SK-N-MC (cell line): ENCODE measurements around the gene SMAP1.

Source experiments
- DNase-seq: peaks from one replicate; pipeline ENCODE4 v3.0.0-alpha.2; 2011; ENCODE audit warnings: low read depth, low spot score
- H3K27ac ChIP-seq: fragments of 200-600 bp; sonication (generic); 2 replicates; pipeline ENCODE4 v1.5.1; 2016; ENCODE audit warnings: mixed run types
- H3K36me3 ChIP-seq: fragments of 200-600 bp; sonication (generic); 2 replicates; pipeline ENCODE4 v1.6.1; 2017; ENCODE audit warnings: antibody characterized with exemption, low read length, mixed read lengths; ENCODE audit not compliant: insufficient read depth
- H3K4me3 ChIP-seq: fragments of 200-600 bp; sonication (generic); 2 replicates; pipeline ENCODE4 v1.5.1; 2016
- H3K9ac ChIP-seq: fragments of 200-600 bp; sonication (generic); 2 replicates; pipeline ENCODE4 v1.8.0; 2017; ENCODE audit warnings: mixed run types, mixed read lengths; ENCODE audit not compliant: insufficient read length
- H3K9me3 ChIP-seq: fragments of 200-600 bp; sonication (generic); 2 replicates; pipeline ENCODE4 v1.6.1; 2017; ENCODE audit warnings: low read depth, mild to moderate bottlenecking, antibody characterized with exemption, low read length, moderate library complexity, mixed read lengths
- EZH2 ChIP-seq: fragments of 200-600 bp; sonication (generic); IDR thresholded peaks from one replicate; pipeline ENCODE4 v1.6.1; 2017; ENCODE audit warnings: antibody characterized with exemption
- FOXP2 ChIP-seq: optimal IDR thresholded peaks from 2 replicates; pipeline ENCODE3; 2011; ENCODE audit warnings: mild to moderate bottlenecking, moderate library complexity; ENCODE audit not compliant: insufficient read depth; ENCODE audit errors: extremely low read length, control extremely low read depth
- POLR2AphosphoS5 ChIP-seq: IDR thresholded peaks from 2 replicates; pipeline ENCODE4 v1.6.1; 2012; ENCODE audit warnings: mild to moderate bottlenecking, low read depth, low read length, borderline replicate concordance

The SMAP1 gene

DNA sequence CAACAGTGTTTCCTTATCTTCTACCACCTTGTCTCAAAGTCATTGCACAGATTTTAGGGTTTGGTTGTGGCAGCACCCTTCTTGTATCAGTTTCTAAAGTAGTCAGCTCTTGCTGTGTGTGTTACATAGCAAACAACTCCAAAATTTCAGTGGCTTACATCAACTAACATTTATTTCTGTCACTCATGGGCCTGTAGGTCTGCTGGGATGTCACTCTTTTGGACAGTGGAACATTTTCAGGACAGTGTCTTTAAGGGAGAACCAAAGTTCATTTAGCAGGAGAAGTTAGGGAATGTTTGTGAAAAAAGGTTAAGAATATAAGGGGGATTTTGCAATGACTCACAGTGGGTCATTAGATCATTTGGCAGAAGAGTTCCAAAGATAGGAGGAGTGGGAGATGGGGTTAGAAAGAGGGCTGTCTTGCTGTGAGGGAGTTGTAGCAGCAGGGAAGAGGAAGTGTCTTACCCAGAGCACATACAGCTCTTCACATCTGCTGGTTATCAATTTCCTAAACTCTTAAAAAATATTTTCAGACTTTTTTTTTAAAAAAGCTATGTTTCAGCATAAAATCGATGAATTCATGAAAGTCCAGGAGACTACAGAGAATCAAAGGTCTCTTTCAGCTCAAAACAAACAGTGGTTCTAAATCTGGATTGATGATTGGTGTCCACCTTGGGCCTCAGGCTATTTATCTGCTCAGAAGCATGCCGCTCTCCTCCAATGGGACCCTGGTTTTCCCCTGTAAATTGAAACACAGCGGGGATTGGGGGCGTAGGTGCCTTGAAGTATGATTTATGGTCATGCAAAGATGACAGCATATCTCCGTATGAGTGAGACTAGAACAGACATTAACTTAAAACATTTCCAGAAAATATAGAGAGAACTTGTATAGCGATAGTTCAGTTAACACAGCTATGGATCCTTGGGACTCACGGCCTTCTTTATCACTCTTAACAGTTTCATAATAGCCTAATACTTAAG, 171.9 kb downstream of the SMAP1 start:
- DNase-seq, result no peak
- H3K9ac ChIP-seq, result no peak overlapping the region
- H3K9me3 ChIP-seq, result no peaks in the 10 kb centered on the region
- H3K4me3 ChIP-seq, result no peak overlapping the region
- H3K36me3 ChIP-seq, result no peaks in the 10 kb centered on the region
- TF ChIP-seq EZH2 (no peak), FOXP2 (no peak), POLR2AphosphoS5 (no peak)
- peak overlapping the region; percentile 14; the same call in 1 of the 2 replicates for H3K27ac ChIP-seq

GRCh38 chr6:70841112-70841511, 173.4 kb downstream of the SMAP1 start:
- Histone ChIP-seq H3K4me3 (no peak overlapping the region), H3K9me3 (no peaks in the 10 kb centered on the region), H3K36me3 (no peaks in the 10 kb centered on the region), H3K9ac (no peak overlapping the region), H3K27ac (no peak overlapping the region)
- TF ChIP-seq EZH2 (no peak), FOXP2 (no peak), POLR2AphosphoS5 (no peak)
- no peak for DNase-seq

GRCh38 chr6:70842541-70842940, 174.9 kb downstream of the SMAP1 start:
- H3K9me3 ChIP-seq, result no peaks in the 10 kb centered on the region
- no peak overlapping the region for H3K9ac ChIP-seq
- H3K36me3 ChIP-seq, result no peaks in the 10 kb centered on the region
- TF ChIP-seq EZH2 (no peak), FOXP2 (no peak), POLR2AphosphoS5 (no peak)
- no peak for DNase-seq
- no peak overlapping the region for H3K27ac ChIP-seq
- H3K4me3 ChIP-seq, result no peak overlapping the region

DNA sequence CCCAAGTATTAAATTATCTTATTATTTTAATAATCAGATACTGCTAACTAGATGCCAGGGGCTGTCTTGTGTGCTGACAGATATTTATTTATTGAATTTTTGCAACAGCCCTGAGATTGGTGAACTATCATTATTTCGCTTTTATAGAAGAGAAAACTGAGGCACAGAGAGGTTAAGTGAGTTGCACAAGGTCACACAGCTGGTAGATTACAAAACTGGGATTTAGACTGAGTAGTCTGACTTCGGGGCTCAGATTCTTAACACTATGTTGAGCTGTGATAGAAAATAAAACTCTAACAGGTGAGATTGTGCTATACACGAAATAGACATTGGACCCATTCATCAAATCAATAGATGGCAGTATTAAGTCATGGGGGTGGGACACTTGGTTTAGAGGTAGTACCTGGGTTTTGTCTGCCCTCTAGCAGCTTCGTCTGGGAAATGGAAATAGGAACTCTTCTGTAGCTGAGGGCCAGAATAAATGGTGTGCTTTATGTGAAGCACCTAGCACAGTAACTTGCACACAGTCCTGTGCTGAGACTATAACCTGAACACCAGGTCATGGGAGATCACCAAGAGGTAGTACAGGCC, 175.7 kb downstream of the SMAP1 start:
- DNase-seq, result no peak
- no peak for TF ChIP-seq EZH2
- no peak for TF ChIP-seq POLR2AphosphoS5
- no peak for TF ChIP-seq FOXP2
- no peak overlapping the region for H3K4me3 ChIP-seq

GRCh38 chr6:70844301-70844700, 176.6 kb downstream of the SMAP1 start:
- Histone ChIP-seq H3K27ac (no peak overlapping the region), H3K9ac (no peak overlapping the region), H3K36me3 (no peaks in the 10 kb centered on the region), H3K4me3 (no peak overlapping the region), H3K9me3 (no peaks in the 10 kb centered on the region)
- DNase-seq, result no peak
- no peak for TF ChIP-seq POLR2AphosphoS5
- no peak for TF ChIP-seq EZH2
- no peak for TF ChIP-seq FOXP2

More for the DNA sequence above, 175.7 kb downstream of the SMAP1 start:
- H3K9me3 ChIP-seq, result no peaks in the 10 kb centered on the region
- no peaks in the 10 kb centered on the region for H3K36me3 ChIP-seq
- no peak overlapping the region for H3K27ac ChIP-seq
- no peak overlapping the region for H3K9ac ChIP-seq

- Histone ChIP-seq H3K4me3 (no peak overlapping the region), H3K36me3 (no peaks in the 10 kb centered on the region), H3K27ac (no peak overlapping the region), H3K9me3 (no peaks in the 10 kb centered on the region), H3K9ac (no peak overlapping the region)
- no peak for TF ChIP-seq EZH2
- TF ChIP-seq POLR2AphosphoS5, result no peak
- TF ChIP-seq FOXP2, result no peak
- no peak for DNase-seq
Observed at GRCh38 chr6:70846207-70846835, 178.6 kb downstream of the SMAP1 start.

- DNase-seq, result no peak
Observed at GRCh38 chr6:70847106-70848084, 179.7 kb downstream of the SMAP1 start.

More at GRCh38 chr6:70847106-70848084, 179.7 kb downstream of the SMAP1 start:
- Histone ChIP-seq H3K9ac (no peak overlapping the region), H3K4me3 (no peak overlapping the region), H3K36me3 (no peaks in the 10 kb centered on the region), H3K27ac (no peak overlapping the region), H3K9me3 (no peaks in the 10 kb centered on the region)
- TF ChIP-seq EZH2 (no peak), FOXP2 (no peak), POLR2AphosphoS5 (no peak)
